ENCODE measurements around the gene LPCAT4.
"Not testable (repeated sequence)": the region's sequence is repeated elsewhere in the genome, so short reads cannot be mapped to it uniquely, and the experiment has no call there.

The LPCAT4 gene, protein sequence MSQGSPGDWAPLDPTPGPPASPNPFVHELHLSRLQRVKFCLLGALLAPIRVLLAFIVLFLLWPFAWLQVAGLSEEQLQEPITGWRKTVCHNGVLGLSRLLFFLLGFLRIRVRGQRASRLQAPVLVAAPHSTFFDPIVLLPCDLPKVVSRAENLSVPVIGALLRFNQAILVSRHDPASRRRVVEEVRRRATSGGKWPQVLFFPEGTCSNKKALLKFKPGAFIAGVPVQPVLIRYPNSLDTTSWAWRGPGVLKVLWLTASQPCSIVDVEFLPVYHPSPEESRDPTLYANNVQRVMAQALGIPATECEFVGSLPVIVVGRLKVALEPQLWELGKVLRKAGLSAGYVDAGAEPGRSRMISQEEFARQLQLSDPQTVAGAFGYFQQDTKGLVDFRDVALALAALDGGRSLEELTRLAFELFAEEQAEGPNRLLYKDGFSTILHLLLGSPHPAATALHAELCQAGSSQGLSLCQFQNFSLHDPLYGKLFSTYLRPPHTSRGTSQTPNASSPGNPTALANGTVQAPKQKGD

GRCh38 chr15:34367101-34368081 lies at the start of gene LPCAT4:
TSS of gene LPCAT4 (minus strand) at chr15:34367196. CDS start at chr15:34367100, 96 bp downstream.
- H3K9ac ChIP-seq (ENCODE audit: low read depth, low read length): peak within 1 kb of the TSS; percentile 95
- peaks cover 8% of the 10 kb centered on the region; the same call in 1 of the 2 replicates for H3K36me3 ChIP-seq (ENCODE audit: insufficient read depth, low read length)
- peaks cover 12% of the 10 kb centered on the region for H3K4me1 ChIP-seq (ENCODE audit: insufficient read depth, low read length)
- no peaks in the 10 kb centered on the region for H3K9me3 ChIP-seq (ENCODE audit: control insufficient read depth, insufficient read depth, low read length)

- not testable (repeated sequence) for H3K36me3 ChIP-seq (ENCODE audit: insufficient read depth, low read length); H3K9ac ChIP-seq (ENCODE audit: low read depth, low read length); H3K9me3 ChIP-seq (ENCODE audit: control insufficient read depth, insufficient read depth, low read length); H3K4me1 ChIP-seq (ENCODE audit: insufficient read depth, low read length)
These were observed 42.5 kb upstream of the LPCAT4 start for GRCh38 chr15:34409511-34409910.

DNA sequence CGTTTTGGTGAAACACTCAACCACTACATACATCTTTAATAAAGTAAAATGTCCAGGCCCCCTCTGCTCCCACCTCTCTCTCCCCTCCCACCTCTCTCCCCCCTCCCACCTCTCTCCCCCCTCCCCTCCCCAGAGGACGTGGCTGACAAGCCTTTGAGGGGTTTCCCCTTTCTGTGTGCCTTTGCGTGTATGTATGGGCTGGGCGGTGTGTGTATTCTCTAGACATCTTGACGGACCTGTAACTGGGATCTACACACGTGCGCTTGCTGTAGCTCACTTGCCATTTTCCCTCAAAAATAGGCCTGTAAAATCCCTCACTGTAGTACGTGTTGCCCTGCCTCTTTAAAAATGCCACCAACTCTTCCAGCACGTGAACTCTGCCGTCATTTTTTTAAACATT lies 42.0 kb upstream of the LPCAT4 start:
- not testable (repeated sequence) for H3K9me3 ChIP-seq (ENCODE audit: control insufficient read depth, insufficient read depth, low read length); H3K9ac ChIP-seq (ENCODE audit: low read depth, low read length); H3K36me3 ChIP-seq (ENCODE audit: insufficient read depth, low read length); H3K4me1 ChIP-seq (ENCODE audit: insufficient read depth, low read length)

GRCh38 chr15:34403899-34404298 lies 36.9 kb upstream of the LPCAT4 start:
- H3K9ac ChIP-seq (ENCODE audit: low read depth, low read length); H3K36me3 ChIP-seq (ENCODE audit: insufficient read depth, low read length); H3K9me3 ChIP-seq (ENCODE audit: control insufficient read depth, insufficient read depth, low read length); H3K4me1 ChIP-seq (ENCODE audit: insufficient read depth, low read length): not testable (repeated sequence)

GRCh38 chr15:34403160-34403598 lies 36.2 kb upstream of the LPCAT4 start:
- not testable (repeated sequence) for H3K9me3 ChIP-seq (ENCODE audit: control insufficient read depth, insufficient read depth, low read length); H3K4me1 ChIP-seq (ENCODE audit: insufficient read depth, low read length)

GRCh38 chr15:34397637-34398259 lies 30.8 kb upstream of the LPCAT4 start:
- not testable (repeated sequence) for H3K4me1 ChIP-seq (ENCODE audit: insufficient read depth, low read length); H3K9me3 ChIP-seq (ENCODE audit: control insufficient read depth, insufficient read depth, low read length); H3K9ac ChIP-seq (ENCODE audit: low read depth, low read length); H3K36me3 ChIP-seq (ENCODE audit: insufficient read depth, low read length)

More at GRCh38 chr15:34403160-34403598, 36.2 kb upstream of the LPCAT4 start:
- H3K9ac ChIP-seq (ENCODE audit: low read depth, low read length); H3K36me3 ChIP-seq (ENCODE audit: insufficient read depth, low read length): not testable (repeated sequence)

GRCh38 chr15:34392981-34393380 lies 26.0 kb upstream of the LPCAT4 start:
- H3K36me3 ChIP-seq (ENCODE audit: insufficient read depth, low read length); H3K9me3 ChIP-seq (ENCODE audit: control insufficient read depth, insufficient read depth, low read length); H3K4me1 ChIP-seq (ENCODE audit: insufficient read depth, low read length); H3K9ac ChIP-seq (ENCODE audit: low read depth, low read length): not testable (repeated sequence)

- not testable (repeated sequence) for H3K9ac ChIP-seq (ENCODE audit: low read depth, low read length); H3K9me3 ChIP-seq (ENCODE audit: control insufficient read depth, insufficient read depth, low read length); H3K4me1 ChIP-seq (ENCODE audit: insufficient read depth, low read length); H3K36me3 ChIP-seq (ENCODE audit: insufficient read depth, low read length)
These were observed 22.6 kb upstream of the LPCAT4 start for GRCh38 chr15:34389594-34390086.

DNA sequence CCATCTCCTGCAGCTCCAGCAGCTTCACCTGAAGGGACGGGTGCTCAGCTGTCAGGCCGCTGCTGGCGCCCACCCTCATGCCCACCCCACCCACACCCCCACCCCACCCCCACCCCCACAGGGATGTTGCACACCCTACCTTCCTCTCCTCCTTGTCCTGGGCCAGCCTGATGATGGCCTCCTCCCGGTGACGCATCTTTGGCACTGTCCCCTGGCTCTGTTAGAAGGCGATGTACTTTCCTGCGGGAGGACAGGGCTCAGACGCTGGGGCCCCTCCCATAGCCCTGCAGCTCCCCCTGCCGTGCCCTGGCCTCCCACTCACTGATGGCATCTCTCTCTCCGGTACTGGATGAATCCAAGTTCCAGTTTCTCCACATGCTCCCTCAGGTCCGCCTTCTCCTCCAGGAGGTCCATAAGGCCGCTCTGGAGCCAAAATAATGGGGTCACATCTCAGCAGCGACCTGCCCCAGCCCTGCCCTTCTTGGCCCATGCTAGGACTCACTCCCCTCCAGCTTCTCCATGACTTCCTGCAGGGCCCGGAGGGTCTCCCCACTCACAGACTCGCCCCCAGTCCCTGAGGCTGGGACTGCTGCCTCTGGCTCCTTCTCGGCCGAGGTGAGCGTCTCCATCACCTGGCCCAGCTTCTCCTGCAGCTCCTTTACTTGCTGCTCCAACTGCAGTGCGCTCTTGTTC lies 15.0 kb upstream of the LPCAT4 start:
- not testable (repeated sequence) for H3K9me3 ChIP-seq (ENCODE audit: control insufficient read depth, insufficient read depth, low read length); H3K36me3 ChIP-seq (ENCODE audit: insufficient read depth, low read length); H3K9ac ChIP-seq (ENCODE audit: low read depth, low read length); H3K4me1 ChIP-seq (ENCODE audit: insufficient read depth, low read length)

GRCh38 chr15:34380491-34380890 lies 13.5 kb upstream of the LPCAT4 start:
- H3K4me1 ChIP-seq (ENCODE audit: insufficient read depth, low read length); H3K9ac ChIP-seq (ENCODE audit: low read depth, low read length); H3K9me3 ChIP-seq (ENCODE audit: control insufficient read depth, insufficient read depth, low read length); H3K36me3 ChIP-seq (ENCODE audit: insufficient read depth, low read length): not testable (repeated sequence)

DNA sequence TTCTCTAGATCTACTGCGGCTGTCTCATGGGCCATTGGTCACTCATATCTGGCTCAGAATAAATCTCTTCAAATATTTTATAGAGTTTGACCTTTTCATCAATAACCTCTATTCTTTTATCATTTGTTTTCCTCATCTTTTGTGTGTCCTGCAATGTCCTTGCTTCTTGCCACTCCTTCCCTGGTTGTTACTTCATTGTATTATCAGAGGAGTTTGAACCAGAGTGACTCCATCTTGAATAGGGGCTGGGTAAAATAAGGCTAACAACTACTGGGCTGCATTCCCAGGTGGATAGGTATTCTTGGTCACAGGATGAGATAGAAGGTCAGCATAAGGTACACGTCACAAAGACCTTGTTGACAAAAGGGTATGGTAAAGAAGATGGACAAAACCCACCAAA lies 9.9 kb upstream of the LPCAT4 start:
- H3K9ac ChIP-seq (ENCODE audit: low read depth, low read length): no peak overlapping the region
- no peaks in the 10 kb centered on the region for H3K36me3 ChIP-seq (ENCODE audit: insufficient read depth, low read length)
- H3K9me3 ChIP-seq (ENCODE audit: control insufficient read depth, insufficient read depth, low read length): no peaks in the 10 kb centered on the region; the same call in 1 of the 2 replicates
- no peaks in the 10 kb centered on the region; the same call in 1 of the 2 replicates for H3K4me1 ChIP-seq (ENCODE audit: insufficient read depth, low read length)

- not testable (repeated sequence) for H3K9ac ChIP-seq (ENCODE audit: low read depth, low read length); H3K4me1 ChIP-seq (ENCODE audit: insufficient read depth, low read length); H3K36me3 ChIP-seq (ENCODE audit: insufficient read depth, low read length); H3K9me3 ChIP-seq (ENCODE audit: control insufficient read depth, insufficient read depth, low read length)
These were observed 8.5 kb upstream of the LPCAT4 start for GRCh38 chr15:34375541-34375940.

DNA sequence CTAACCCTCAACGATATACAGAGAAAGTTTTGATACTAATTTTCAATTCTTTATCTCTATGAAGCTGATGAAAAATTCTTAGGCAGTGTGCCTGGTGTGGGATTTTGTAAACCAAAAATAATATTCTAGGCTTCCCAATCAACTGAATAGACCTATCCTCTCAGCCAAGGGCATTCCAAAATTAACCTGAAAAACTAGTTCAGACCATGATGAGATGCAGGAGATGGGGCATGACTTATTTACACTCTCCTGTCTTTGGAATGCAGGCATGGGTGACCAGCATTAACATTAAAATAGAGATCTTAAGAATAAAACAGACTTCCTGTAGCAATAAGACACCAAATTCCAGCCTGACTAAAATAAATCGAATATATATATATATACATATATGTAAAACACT lies 7.8 kb upstream of the LPCAT4 start:
- Histone ChIP-seq H3K36me3 (ENCODE audit: insufficient read depth, low read length) (no peaks in the 10 kb centered on the region), H3K9ac (ENCODE audit: low read depth, low read length) (no peak overlapping the region), H3K9me3 (ENCODE audit: control insufficient read depth, insufficient read depth, low read length) (no peaks in the 10 kb centered on the region; the same call in 1 of the 2 replicates), H3K4me1 (ENCODE audit: insufficient read depth, low read length) (no peaks in the 10 kb centered on the region; the same call in 1 of the 2 replicates)

All from ES-I3 (cell line).